ENCODE data around the gene WWP2. TPM values are rescaled to one million over a fixed set of nuclear protein-coding genes. Genes with fewer than 3 reads are reported as not detected.

Gene WWP2
- total and polyA plus RNA-seq, 7 donors = 12.2 to 26.0 (median 19.0) TPM

DNA sequence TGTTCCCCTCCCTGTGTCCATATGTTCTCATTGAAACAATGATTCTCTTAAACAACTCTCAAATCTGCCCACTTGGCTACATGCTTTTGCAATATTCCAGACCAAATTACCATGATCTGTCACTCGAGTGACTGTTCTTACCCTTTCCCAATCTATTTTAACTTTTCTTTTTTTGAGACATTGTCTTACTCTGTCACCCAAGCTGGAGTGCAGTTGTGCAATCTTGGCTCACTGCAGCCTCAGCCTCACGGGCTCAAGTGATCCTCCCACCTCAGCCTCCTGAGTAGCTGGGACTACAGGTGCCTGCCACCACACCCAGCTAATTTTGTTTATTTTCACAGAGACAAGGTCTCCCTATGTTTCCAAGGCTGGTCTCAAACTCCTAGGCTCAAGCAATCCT, 130.2 kb downstream of the WWP2 start:
- intact Hi-C loops (cut with DNase I) = no loop called here
- Histone ChIP-seq H3K27ac (no peak overlapping the region), H3K36me3 (ENCODE audit: insufficient read depth in 1 of 2, low read depth in 1 of 2) (peaks cover 0 to 23% of the 10 kb centered on the region in 2 donors), H3K4me3 (no peak overlapping the region), H3K4me1 (peaks cover 6% of the 10 kb centered on the region), H3K9me3 (no peaks in the 10 kb centered on the region), H3K27me3 (ENCODE audit: insufficient read depth in 3 of 3, low read length in 2 of 3) (no peaks in the 10 kb centered on the region)
- 68 to 91% (median 79%) methylated on average over 2 of the region's 2 CpGs for WGBS, 3 donors
- TF ChIP-seq CTCF (IDR thresholded peaks at IDR 0.05) = no peak
- DNase-seq = no peak
- no peak for ATAC-seq

DNA sequence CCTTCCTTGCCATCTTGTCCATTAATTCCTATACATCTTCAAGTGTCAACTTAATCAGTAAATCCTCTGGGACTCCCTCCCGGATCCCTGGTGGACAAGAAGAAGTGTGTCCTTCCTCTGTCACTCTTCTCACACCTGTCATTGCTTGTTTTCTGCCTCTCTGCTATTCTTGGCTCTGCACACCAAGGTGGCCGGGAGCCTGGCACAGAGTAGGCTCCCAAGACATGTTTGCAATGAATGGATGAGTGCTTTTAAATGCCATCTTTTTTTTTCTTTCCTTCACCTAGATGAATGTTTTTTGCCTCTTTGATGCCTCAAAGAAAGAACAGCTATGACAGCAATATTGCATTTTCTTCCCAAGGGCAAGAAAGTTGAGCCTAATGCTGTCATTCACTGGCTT, 131.0 kb downstream of the WWP2 start:
- no peaks in the 10 kb centered on the region for H3K9me3 ChIP-seq
- DNase-seq = no peak
- WGBS, 3 donors = 28 to 39% (median 29%) methylated on average over 2 of the region's 2 CpGs
- peaks cover 0 to 20% of the 10 kb centered on the region in 2 donors for H3K36me3 ChIP-seq (ENCODE audit: insufficient read depth in 1 of 2, low read depth in 1 of 2)
- no peaks in the 10 kb centered on the region for H3K27me3 ChIP-seq (ENCODE audit: insufficient read depth in 3 of 3, low read length in 2 of 3)
- intact Hi-C loops (cut with DNase I) = no loop called here
- peaks cover 6% of the 10 kb centered on the region for H3K4me1 ChIP-seq
- no peak overlapping the region for H3K4me3 ChIP-seq
- TF ChIP-seq CTCF (IDR thresholded peaks at IDR 0.05) = no peak
- no peak overlapping the region for H3K27ac ChIP-seq
- peak in 2 of 4 donors; percentile 57 to 63 for ATAC-seq

- Histone ChIP-seq H3K4me1 (peaks cover 6% of the 10 kb centered on the region), H3K36me3 (ENCODE audit: insufficient read depth in 1 of 2, low read depth in 1 of 2) (peaks cover 0 to 4% of the 10 kb centered on the region in 2 donors), H3K9me3 (no peaks in the 10 kb centered on the region), H3K27ac (no peak overlapping the region), H3K4me3 (no peak overlapping the region), H3K27me3 (ENCODE audit: insufficient read depth in 3 of 3, low read length in 2 of 3) (no peaks in the 10 kb centered on the region)
- intact Hi-C loops (cut with DNase I) = loop anchor here in 1 of 2 donors (1.0 kb wide), 1 partner anchor 20 kb away; no protein-coding TSS in a partner anchor
- TF ChIP-seq CTCF (IDR thresholded peaks at IDR 0.05) = no peak
- WGBS, 3 donors = 81 to 83% (median 82%) methylated on average over 11 of the region's 11 CpGs
- DNase-seq (no peak), ATAC-seq (no peak)
Measured at GRCh38 chr16:69894676-69895075, 132.5 kb downstream of the WWP2 start.

DNA sequence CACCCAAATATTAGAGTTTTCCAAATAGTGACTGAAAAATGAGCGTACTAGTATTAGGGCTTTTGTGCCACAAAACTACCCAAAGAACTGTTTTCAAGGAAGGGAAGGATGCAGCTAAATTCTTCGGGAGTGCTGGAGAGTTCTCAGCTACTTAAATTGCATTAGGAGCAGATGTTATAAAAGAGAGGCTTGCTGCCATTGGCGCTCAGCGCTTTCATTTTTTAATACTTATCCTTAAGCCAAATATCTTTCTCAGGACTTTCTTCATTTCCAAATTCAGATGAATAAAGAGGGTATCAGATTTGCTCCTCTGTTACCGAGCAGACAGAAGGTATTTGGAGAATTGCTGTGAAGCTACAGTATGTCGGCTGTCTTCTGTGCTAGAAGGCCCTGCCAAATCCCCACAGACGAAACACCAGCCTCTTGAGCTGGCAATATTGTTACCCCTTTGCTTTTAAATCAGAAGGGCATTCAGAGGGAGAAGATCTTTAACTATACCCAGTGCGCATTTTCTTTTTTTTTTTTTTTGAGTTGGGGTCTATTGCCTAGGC, 141.8 kb downstream of the WWP2 start:
- H3K36me3 ChIP-seq (ENCODE audit: insufficient read depth in 1 of 2, low read depth in 1 of 2) = peaks cover 0 to 6% of the 10 kb centered on the region in 2 donors
- no peaks in the 10 kb centered on the region for H3K4me1 ChIP-seq
- no peak overlapping the region for H3K27ac ChIP-seq
- TF ChIP-seq CTCF (IDR thresholded peaks at IDR 0.05) = no peak
- whole genome bisulfite sequencing, 3 donors = 73 to 76% (median 74%) methylated on average over 8 of the region's 8 CpGs
- ATAC-seq = peak in 1 of 4 donors; percentile 17
- no peak overlapping the region for H3K4me3 ChIP-seq
- no peaks in the 10 kb centered on the region for H3K27me3 ChIP-seq (ENCODE audit: insufficient read depth in 3 of 3, low read length in 2 of 3)
- intact Hi-C loops (cut with DNase I) = no loop called here
- H3K9me3 ChIP-seq = no peaks in the 10 kb centered on the region
- no peak for DNase-seq

All from psoas muscle (tissue), 8 donors.